Loucy (cell line): ENCODE results near the gene CCR5AS.
"Not testable (repeated sequence)": the region's sequence is repeated elsewhere in the genome, so short reads cannot be mapped to it uniquely, and the experiment has no call there.

Source experiments
- H2AFZ ChIP-seq: fragments of 200-600 bp; sonication (generic); 2 replicates; pipeline ENCODE4 v1.6.0; 2016; ENCODE audit warnings: antibody characterized with exemption, mild to moderate bottlenecking, low read length, moderate library complexity
- H3F3A ChIP-seq: fragments of 200-600 bp; 2 replicates; pipeline ENCODE4 v1.6.0; 2016; ENCODE audit warnings: antibody characterized with exemption, low read depth, mild to moderate bottlenecking
- H3K27me3 ChIP-seq: fragments of 200-600 bp; sonication (generic); 2 replicates; pipeline ENCODE4 v1.6.1; 2014; ENCODE audit warnings: low read length, mild to moderate bottlenecking; ENCODE audit not compliant: insufficient read depth, poor library complexity, severe bottlenecking
- H3K36me3 ChIP-seq: fragments of 200-600 bp; sonication (generic); 2 replicates; pipeline ENCODE4 v1.6.1; 2016; ENCODE audit warnings: low read length; ENCODE audit not compliant: insufficient read depth
- H3K4me1 ChIP-seq: fragments of 200-600 bp; sonication (generic); 2 replicates; pipeline ENCODE4 v1.5.1; 2014; ENCODE audit warnings: low read length, mild to moderate bottlenecking; ENCODE audit not compliant: insufficient read depth, poor library complexity, severe bottlenecking
- H3K4me2 ChIP-seq: fragments of 200-600 bp; sonication (generic); 2 replicates; pipeline ENCODE4 v1.6.0; 2014; ENCODE audit warnings: antibody characterized with exemption, low read length, low read depth, mild to moderate bottlenecking; ENCODE audit not compliant: poor library complexity, severe bottlenecking
- H3K4me3 ChIP-seq: fragments of 200-600 bp; sonication (generic); 2 replicates; pipeline ENCODE4 v1.5.1; 2014; ENCODE audit warnings: low read length, mild to moderate bottlenecking, mixed read lengths; ENCODE audit not compliant: poor library complexity, severe bottlenecking
- H3K79me2 ChIP-seq: fragments of 200-600 bp; sonication (generic); 2 replicates; pipeline ENCODE4 v1.6.1; 2014; ENCODE audit warnings: low read length; ENCODE audit not compliant: insufficient read depth
- H3K9ac ChIP-seq: fragments of 200-600 bp; sonication (generic); 2 replicates; pipeline ENCODE4 v1.6.0; 2014; ENCODE audit warnings: mild to moderate bottlenecking, low read depth, low read length, moderate library complexity; ENCODE audit not compliant: poor library complexity, severe bottlenecking
- H3K9me2 ChIP-seq: fragments of 200-600 bp; sonication (generic); replicated peaks from 2 replicates; pipeline ENCODE4 v1.6.1; 2016; ENCODE audit warnings: low read depth, low read length, mixed read lengths
- H3K9me3 ChIP-seq: fragments of 200-600 bp; sonication (generic); 2 replicates; pipeline ENCODE4 v1.6.1; 2014; ENCODE audit warnings: mild to moderate bottlenecking, antibody characterized with exemption, low read length, low read depth; ENCODE audit not compliant: insufficient read depth
- H4K20me1 ChIP-seq: fragments of 200-600 bp; sonication (generic); 2 replicates; pipeline ENCODE4 v1.6.0; 2014; ENCODE audit warnings: antibody characterized with exemption, low read length, mild to moderate bottlenecking; ENCODE audit not compliant: insufficient read depth, poor library complexity, severe bottlenecking
- EZH2phosphoT487 ChIP-seq: fragments of 200-600 bp; IDR thresholded peaks from 2 replicates; pipeline ENCODE4 v1.6.1; 2018; ENCODE audit warnings: antibody characterized with exemption, mild to moderate bottlenecking, moderate library complexity, borderline replicate concordance
- TF ChIP-seq, protein P1 (sequence below): fragments of 200-600 bp; sonication (generic); conservative IDR thresholded peaks from 2 replicates; pipeline ENCODE4 v1.5.1; 2014; ENCODE audit warnings: mild to moderate bottlenecking, antibody characterized with exemption, low read length

The CCR5AS gene

GRCh38 chr3:46435081-46435726, 28.3 kb upstream of the CCR5AS start:
- Histone ChIP-seq H4K20me1 (no peaks in the 10 kb centered on the region), H3K4me1 (peaks cover 43% of the 10 kb centered on the region), H3K4me3 (no peak overlapping the region), H3K9me2 (no peaks in the 10 kb centered on the region), H3K27me3 (no peaks in the 10 kb centered on the region), H3K9me3 (no peaks in the 10 kb centered on the region; the same call in 1 of the 2 replicates), H3K9ac (no peak overlapping the region), H3K4me2 (no peak overlapping the region), H3K79me2 (no peaks in the 10 kb centered on the region), H3F3A (no peaks in the 10 kb centered on the region), H3K36me3 (no peaks in the 10 kb centered on the region), H2AFZ (no peak overlapping the region)
- TF ChIP-seq EZH2phosphoT487 = no peak
- TF ChIP-seq, protein P1, sequence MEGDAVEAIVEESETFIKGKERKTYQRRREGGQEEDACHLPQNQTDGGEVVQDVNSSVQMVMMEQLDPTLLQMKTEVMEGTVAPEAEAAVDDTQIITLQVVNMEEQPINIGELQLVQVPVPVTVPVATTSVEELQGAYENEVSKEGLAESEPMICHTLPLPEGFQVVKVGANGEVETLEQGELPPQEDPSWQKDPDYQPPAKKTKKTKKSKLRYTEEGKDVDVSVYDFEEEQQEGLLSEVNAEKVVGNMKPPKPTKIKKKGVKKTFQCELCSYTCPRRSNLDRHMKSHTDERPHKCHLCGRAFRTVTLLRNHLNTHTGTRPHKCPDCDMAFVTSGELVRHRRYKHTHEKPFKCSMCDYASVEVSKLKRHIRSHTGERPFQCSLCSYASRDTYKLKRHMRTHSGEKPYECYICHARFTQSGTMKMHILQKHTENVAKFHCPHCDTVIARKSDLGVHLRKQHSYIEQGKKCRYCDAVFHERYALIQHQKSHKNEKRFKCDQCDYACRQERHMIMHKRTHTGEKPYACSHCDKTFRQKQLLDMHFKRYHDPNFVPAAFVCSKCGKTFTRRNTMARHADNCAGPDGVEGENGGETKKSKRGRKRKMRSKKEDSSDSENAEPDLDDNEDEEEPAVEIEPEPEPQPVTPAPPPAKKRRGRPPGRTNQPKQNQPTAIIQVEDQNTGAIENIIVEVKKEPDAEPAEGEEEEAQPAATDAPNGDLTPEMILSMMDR = no peak

DNA sequence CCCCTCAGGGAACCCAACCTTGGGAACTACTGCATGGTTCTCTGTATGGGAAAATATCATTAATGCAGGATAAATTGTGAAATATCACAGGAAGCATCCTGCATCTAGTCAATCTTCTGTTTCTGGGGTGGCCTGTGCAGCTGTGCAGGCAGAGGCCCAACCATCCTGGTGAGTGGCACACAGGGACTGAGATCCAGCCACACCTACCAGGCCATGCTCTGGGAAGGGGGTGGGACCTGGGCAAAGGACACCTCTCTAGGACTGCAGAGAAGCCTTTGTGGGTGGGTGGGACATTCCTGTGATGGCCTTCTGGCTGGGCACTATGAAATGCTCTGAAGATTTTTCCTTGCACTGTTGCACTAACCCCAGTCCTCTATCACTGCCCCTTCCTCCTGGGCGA, 27.0 kb upstream of the CCR5AS start:
- Histone ChIP-seq H3K4me2 (peak overlapping the region; percentile 48), H4K20me1 (no peaks in the 10 kb centered on the region), H3K4me3 (peak overlapping the region; percentile 18), H3K9me3 (no peaks in the 10 kb centered on the region; the same call in 1 of the 2 replicates), H3K9ac (peak overlapping the region; percentile 18), H2AFZ (no peak overlapping the region), H3K4me1 (peaks cover 47% of the 10 kb centered on the region), H3K36me3 (no peaks in the 10 kb centered on the region), H3K9me2 (no peaks in the 10 kb centered on the region), H3K27me3 (no peaks in the 10 kb centered on the region), H3K79me2 (no peaks in the 10 kb centered on the region), H3F3A (no peaks in the 10 kb centered on the region)
- TF ChIP-seq EZH2phosphoT487 = no peak
- TF ChIP-seq, protein P1 = no peak

GRCh38 chr3:46433118-46433517, 26.3 kb upstream of the CCR5AS start:
- H3K36me3 ChIP-seq = not testable (repeated sequence)
- peak overlapping the region; percentile 48 for H3K4me2 ChIP-seq

GRCh38 chr3:46431905-46432304, 25.0 kb upstream of the CCR5AS start:
- H3K4me1 ChIP-seq = peaks cover 47% of the 10 kb centered on the region
- not testable (repeated sequence) for H3K9me2 ChIP-seq, H3K4me3 ChIP-seq, H3K79me2 ChIP-seq, H4K20me1 ChIP-seq, H3K4me2 ChIP-seq, H3F3A ChIP-seq, H3K36me3 ChIP-seq, H3K27me3 ChIP-seq, H3K9me3 ChIP-seq, H2AFZ ChIP-seq, H3K9ac ChIP-seq

More at GRCh38 chr3:46433118-46433517, 26.3 kb upstream of the CCR5AS start:
- not testable (repeated sequence) for H3F3A ChIP-seq, H3K9me2 ChIP-seq, H3K79me2 ChIP-seq, H2AFZ ChIP-seq, H3K9me3 ChIP-seq, H3K27me3 ChIP-seq, H4K20me1 ChIP-seq
- peak overlapping the region; percentile 18 for H3K4me3 ChIP-seq
- H3K9ac ChIP-seq = peak overlapping the region; percentile 18
- peaks cover 42% of the 10 kb centered on the region for H3K4me1 ChIP-seq

- H3K4me1 ChIP-seq = peaks cover 56% of the 10 kb centered on the region
- not testable (repeated sequence) for H3F3A ChIP-seq
Measured at GRCh38 chr3:46430879-46431278, 24.0 kb upstream of the CCR5AS start.

More at GRCh38 chr3:46430879-46431278, 24.0 kb upstream of the CCR5AS start:
- not testable (repeated sequence) for H4K20me1 ChIP-seq, H3K9me2 ChIP-seq, H3K36me3 ChIP-seq, H3K79me2 ChIP-seq, H3K4me2 ChIP-seq, H2AFZ ChIP-seq, H3K9ac ChIP-seq, H3K4me3 ChIP-seq, H3K27me3 ChIP-seq, H3K9me3 ChIP-seq
